HG03460 (cell line): ENCODE data around the gene GADD45GIP1.
"Not testable (repeated sequence)": the region's sequence is repeated elsewhere in the genome, so short reads cannot be mapped to it uniquely, and the experiment has no call there.

Source experiments
- ATAC-seq: cut with Tn5 transposase; IDR thresholded peaks from one replicate; pipeline ENCODE4 v1.9.1; 2021; ENCODE audit not compliant: unreplicated experiment

The GADD45GIP1 gene

DNA sequence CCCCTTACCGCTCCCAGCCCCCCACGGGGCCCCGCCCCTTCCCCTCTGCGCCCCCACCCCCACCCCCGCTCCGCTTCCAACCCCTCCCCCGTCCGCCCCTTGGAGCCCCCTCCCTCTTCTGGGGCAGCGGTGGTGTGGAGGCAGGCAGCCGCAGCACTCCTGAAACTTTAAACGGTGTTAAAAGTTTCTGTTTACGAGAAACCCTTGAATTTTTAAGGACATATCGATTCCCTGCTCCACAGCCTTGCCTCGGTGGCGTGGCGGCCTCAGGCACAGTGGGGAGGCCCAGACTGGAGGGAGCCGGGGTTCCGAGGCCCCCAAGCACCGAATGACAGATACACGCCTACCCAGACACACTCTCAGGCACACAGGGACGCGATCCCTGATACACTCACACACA lies 33.4 kb upstream of the GADD45GIP1 start:
- ATAC-seq, result no peak

DNA sequence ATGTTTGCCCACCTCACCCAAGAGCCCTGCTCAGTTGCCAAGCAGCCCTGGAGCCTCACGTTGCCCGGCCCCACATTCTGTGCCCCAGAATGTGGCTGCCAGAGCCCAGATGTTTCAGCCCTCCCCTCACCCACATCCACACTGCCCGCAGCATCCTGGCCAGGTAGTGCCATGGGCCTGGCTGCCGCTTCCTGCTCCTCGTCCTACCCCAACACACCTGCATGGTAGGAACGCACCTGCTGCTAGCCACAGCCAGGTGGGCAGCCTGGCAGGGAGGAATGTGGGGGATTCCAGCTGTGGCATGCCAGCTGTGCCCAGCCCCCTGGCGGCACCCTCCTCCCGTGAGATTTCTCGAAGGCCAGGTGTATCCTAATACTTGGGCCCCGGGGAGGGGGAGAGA lies 30.8 kb upstream of the GADD45GIP1 start:
- no peak for ATAC-seq

DNA sequence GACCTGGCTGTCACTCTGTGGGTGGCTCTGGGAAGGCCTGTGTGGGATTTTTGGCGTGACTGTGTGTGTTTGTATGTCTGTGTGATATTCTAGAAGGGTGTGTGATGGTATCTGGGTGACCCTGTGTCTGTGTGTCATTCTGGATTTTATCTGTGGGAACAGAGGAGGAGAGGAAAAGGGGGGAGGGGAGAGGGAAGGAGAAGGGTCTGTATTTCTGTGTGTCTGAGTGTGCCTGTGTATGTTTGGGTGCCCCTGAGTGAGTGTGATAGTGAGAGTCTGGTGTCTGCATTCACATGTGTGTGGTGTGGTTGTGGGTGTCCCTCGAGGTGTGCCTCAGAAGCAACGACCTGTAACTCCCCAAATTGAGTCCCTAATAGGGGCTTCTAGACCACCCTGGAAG lies 30.2 kb upstream of the GADD45GIP1 start:
- no peak for ATAC-seq

DNA sequence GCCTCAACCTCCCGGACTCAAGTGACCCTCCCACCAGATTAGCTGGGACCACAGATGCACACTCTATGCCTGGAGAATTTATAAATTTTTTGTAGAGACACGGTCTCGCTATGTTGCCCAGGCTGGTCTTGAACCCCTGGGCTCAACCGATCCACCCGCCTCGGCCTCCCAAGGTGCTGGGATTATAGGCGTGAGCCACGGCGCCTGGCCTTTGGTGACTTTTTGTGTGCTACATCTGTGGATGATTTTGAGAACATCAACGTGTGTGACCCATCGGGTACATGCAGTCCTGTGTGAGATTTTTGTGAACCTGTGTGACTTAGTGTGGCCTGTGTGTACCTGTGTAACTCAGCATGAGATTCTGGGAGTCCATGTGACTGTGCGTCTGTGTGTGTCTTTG lies 29.7 kb upstream of the GADD45GIP1 start:
- ATAC-seq, result no peak

DNA sequence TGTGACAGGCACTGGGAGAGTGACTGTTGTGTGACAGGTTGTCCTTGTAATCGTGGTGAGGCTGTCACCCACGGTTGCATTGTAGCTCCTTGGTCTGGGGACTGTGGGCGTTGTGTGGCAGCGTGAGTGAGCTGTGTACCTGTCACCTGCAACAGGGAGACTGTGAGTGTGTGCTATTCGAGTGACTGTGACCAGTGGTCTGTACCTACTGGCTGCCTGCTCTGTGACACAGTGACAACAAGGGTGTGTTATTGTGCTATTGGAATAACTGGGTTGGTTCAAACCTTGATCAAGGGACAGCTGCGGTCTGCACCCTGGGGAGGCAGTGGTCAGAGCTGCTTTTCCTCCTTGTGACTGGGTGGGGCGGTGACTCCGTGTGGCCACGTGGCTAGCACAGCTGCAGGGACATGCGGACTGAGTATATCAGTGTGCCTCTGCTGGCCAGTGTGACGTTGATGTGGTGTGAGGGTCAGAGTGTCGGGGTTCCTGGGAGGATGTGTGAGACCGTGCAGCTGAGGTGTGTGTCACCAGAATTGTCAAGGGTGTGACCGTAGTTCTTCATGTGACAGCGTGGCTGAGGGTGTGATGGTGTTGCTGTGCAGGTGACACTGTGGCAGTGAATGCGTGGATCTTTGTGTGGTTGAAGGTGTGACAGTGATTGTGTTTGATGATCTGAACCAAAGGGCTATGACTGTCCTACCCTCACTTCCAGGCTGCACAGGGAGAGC lies 28.2 kb upstream of the GADD45GIP1 start:
- no peak for ATAC-seq

DNA sequence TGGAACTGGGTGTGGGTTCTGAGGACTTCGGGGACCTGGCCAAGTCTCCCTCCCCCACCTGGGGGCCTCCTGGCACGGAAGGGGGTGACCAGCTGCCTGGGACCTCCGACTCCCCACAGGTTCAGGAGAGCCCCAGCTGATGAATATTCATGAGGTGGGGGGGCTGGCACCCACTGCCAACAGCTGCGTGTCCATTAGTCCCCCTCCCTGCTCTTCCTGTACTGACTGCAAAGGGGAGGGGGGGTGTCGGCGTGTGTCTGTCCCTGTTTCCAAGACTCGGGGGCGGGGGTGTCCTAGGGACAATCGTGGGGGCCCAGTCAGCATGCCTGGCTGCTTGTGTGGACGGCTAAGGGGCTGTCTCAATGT lies 27.6 kb upstream of the GADD45GIP1 start:
- ATAC-seq, result no peak

DNA sequence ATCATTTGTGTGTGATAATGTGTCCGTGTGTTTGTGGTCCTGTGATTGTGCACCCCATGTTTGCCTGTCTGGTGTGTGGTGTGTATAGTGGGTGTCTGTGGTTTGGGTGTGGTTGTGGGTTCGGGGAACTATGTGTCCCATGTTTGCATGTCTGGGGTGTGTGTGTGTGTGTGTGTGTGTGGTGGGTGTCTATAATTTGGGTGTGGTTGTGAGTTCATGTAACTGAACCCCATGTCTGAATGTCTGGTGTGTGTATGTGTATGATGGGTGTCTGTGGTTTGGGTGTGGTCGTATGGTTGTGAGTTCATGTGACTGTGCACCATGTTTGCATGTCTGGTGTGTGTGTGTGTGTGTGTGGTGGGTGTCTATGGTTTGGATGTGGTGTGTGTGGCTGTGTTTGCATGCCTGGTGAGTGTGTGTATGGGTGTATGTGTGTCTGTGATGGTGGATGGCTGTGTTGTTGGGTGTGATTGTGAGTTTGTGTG lies 27.2 kb upstream of the GADD45GIP1 start:
- ATAC-seq, result no peak

DNA sequence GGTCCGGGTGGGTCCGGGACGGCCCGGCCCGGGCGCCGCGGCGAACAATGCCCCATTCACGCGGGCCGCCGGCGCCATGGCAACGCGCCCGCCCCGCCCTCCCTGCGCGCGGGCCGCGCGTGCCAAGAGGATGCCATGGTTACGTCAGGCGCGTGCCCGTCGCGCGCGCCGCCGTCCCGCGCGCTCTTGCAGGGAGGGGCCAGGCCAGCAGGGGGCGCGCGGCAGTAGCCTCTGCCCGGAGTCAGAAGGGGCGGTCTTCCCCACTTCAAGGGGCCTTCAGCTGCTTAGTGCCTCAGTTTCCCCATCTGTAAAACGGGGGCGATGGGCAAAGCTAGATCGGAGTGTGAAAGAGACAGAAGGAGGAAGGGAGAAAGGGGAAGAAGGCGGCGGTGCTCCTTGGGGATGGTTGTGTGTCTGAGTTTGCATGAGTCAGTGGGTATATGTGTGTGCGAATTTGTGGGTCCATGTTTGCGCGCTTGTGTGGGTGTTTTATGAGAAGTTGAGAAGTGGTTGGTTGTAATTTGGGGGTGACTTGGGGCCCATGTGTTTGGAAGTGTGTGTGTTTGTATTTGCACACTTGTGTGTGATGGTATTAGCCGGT lies 26.6 kb upstream of the GADD45GIP1 start:
- ATAC-seq, result no peak

DNA sequence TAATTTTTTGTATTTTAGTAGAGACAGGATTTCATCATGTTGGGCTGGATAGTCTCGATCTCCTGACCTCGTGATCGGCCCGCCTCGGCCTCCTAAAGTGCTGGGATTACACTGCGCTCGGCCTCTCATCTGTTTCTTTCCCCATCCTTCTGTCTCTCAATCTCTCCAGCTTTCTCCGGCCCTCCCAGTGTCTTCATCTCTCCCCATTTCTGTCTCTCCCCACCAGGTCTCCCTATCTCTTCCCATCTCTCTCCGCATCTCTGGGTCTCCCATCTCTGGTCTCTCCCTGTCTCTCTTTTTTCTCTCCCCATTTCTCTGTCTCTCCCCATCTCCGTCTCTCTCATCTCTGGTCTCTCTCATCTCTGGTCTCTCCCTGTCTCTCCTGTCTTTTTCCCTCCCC lies 26.1 kb upstream of the GADD45GIP1 start:
- ATAC-seq, result no peak

DNA sequence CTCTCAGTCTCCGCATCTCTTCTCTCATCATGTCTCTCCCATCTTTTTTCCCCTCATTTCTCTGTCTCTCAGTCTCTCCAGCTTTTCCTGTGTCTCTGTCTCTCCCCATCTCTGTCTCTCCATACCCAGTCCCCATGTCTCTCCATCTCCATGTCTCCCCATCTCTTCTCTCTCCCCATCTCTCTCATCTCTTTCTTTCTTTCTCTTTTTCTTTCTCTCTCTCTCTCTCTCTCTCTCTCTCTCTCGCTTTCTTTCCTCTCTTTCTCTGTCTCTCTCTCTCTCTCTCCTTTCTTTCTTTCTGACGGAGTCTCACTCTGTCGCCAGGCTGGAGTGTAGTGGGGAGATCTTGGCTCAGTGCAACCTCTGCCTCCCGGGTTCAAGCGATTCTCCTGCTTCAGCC lies 25.6 kb upstream of the GADD45GIP1 start:
- ATAC-seq, result no peak

DNA sequence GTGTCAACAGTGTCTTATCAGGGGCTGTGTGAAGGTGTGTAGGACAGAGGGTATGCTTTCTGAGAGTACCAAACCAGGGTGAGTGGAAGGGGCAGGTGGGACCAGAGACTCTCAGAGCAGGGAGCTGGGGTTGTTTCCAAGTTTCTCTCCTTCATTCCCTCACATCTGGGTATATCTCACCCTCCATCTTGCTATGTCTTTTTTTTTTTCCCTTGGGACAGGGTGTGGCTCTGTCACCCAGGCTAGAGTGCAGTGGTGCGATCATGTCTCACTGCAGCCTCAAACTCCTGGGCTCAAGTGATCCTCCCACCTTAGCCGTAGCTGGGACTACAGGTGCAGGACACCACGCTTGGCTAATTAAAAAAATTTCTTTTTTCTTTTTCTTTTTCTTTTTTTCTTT lies 23.0 kb upstream of the GADD45GIP1 start:
- ATAC-seq, result no peak

DNA sequence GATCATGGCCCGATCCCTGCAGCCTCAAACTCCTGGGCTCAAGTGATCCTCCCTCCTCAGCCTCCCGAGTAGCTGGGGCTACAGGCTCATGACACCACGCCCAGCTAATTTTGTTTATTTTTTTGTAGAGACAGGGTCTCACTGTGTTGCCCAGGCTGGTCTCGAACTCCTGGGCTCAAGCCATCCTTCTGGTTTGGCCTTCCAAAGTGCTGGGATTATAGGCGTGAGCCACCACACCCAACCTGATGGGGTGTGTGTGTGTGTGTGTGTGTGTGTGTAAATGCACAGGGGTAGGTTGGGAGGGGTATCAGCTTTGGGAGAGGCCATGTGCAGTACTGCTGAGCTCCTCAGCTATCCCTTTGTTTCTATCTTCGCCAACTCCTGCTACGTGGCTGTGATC lies 19.1 kb upstream of the GADD45GIP1 start:
- ATAC-seq, result not testable (repeated sequence)

DNA sequence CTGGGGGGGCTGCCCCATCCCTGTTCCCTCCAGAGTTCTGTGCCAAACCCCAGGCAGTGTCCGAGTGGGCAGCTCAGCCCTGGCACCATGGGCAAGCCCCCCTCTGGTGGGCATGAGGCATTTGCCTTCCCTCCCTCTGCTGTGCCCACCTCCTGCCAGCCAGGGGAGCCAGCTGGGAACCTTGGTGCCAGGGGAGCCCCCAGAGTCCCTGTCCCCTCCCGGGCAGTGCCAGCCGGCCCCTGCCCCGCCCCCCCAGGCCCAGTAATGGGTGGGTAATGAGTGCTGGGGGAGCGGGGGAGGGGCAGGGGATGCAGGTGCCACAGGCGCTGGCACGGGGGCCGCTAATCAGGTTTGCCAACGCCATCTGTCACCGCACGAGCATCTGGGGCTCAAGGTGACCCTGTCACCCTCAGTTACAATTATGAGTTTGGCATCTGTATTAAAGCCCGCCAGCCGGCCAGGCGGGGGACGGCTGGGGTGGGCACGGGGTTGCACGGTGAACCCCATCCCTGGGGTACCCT lies 18.3 kb upstream of the GADD45GIP1 start:
- ATAC-seq, result no peak

DNA sequence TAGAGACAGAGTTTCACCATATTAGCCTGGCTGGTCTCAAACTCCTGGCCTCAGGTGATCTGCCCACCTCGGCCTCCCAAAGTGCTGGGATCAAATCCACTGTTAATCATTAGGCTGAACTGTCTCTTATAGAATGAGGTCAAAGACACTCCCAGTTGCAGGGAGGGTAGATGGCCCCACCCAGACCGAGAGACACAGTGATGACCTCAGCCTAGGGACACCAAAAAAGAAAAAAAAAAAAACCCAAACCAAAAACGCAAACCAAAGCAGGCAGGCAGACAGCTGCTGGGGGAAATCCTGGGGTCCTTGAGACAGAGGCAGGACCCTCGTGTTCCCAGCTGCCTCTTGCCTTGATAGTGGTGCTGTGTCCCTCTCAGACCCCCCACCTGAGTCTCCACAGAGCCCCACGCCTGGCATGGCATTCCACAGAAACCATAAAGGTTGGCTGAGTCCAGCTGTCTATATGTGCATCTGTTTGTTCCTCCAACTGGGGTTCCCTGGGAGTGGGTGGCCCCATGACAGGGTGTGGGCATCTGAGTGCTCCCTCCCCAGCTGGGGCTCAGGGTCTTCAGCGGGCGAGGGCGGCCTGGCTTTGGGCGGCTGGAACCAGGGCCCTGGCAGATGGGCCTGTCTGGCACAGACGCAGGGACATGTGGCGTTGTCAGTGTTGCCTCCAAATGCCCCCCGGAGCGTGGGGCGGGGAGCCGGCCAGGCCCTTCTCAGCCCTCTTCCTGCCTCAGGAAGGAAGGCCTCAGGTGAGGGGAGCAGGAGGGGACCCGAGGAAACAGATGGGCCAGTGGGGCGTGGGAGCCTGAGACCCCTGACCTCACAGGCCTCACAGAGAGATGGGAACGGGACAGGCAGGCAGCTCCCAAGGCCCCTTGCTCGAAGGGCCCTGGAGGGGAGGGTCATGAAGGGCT lies 17.5 kb upstream of the GADD45GIP1 start:
- ATAC-seq, result no peak

DNA sequence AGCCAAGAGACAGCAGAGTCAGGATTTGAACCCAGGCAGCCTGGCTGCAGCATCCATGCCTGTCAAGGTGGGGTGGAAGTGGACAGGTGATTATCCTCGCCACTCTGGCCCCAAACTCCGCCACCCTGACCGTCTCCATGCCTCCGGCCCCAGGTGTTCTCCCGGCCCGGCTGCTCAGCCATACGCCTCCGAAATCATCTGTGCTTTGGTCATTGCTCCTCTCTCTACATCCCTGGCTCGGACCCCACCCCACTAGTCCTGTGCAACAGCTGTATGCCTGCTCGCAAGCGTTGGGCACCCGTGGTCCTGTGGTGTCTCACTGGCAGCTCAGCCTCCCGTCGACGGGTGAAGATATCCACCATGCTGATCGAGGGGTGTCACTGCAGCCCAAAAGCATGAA lies 16.2 kb upstream of the GADD45GIP1 start:
- ATAC-seq, result no peak

DNA sequence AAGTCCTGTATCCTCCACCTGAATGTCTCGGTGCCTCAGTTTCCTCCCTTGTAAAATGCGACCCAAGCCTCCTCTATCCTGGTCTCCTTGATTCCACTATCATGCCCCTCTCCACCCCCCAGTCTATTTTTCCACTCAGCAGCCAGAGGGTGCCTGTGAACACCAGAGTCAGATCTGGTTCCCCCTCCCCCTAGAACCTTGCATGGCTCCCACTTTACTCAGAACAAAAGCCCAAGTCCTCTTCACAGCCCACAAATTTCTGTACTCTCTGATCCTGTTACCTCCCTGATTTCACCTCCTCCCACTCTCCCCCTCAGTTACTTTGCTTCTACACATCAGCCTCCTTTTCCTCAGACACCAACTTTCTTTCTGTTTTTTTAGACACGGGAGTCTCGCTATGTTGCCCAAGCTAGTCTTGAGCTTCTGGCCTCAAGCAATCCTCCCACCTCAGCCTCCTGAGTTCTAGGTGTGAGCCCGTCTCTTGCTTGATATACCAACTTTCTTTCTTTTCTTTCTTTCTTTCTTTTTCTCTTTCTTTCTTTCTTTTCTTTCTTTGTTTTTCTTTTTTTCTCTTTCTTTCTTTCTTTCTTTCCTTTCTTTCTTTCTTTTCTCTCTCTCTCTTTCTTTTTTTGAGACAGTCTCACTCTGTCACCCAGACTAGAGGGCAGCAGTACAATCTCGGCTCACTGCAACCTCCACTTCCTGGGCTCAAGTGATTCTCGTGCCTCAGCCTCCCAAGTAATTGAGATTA lies 13.2 kb upstream of the GADD45GIP1 start:
- ATAC-seq, result no peak

DNA sequence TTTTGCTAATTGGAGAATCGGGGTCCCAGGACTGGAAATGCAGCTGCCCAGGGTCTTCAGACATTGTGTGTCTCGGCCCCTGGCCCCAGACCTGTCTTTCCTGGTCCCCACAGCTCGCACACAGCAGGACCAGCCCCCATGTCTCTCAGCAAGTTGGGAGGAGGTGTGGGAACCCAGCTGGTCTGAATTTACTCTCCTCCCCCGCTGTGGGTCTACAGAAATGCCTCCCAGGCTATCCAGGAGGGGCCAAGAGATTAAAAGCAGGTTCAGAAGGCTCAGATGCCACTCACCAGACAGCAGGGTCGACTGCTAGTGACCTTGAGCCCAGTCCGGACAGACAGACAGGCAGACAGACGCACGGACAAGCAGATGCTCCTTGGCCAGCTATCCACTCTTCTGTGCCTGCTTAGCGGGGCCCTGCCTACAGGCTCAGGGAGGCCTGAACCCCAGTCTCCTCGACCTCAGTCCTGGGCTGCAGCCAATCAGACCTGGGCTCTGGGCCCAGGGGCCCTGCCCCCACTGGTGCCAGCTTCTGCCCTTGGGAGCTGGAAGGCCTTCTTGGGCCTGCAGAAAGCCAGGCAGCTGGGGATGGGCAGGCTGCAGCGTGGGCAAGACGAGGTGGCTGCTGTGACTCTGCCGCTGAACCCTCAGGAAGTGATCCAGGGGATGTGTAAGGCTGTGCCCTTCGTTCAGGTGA lies 12.4 kb upstream of the GADD45GIP1 start, which contains the start of gene DAND5:
DAND5 (plus strand) TSS at position 285 of the 697 bp plus-strand sequence; CDS start at position 370, 85 bp downstream.
- no peak for ATAC-seq

DNA sequence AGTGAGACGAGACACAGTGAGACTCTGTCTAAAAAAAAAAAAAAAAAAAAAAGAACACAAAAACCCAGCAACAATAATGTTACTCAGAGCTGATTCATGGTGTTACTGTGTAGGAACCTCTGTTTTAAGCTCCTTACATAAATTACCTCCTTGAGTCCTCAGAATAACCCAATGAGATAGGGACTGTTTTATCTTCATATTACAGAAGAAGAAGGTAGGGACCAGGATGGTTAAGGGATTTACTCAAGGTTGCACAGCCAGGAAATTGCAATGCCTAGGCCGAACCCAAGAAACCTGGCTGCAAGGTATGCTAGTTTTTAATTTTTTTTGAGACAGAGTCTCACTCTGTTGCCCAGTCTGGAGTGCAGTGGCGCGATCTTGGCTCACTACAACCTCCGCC lies 10.9 kb upstream of the GADD45GIP1 start:
- no peak for ATAC-seq

DNA sequence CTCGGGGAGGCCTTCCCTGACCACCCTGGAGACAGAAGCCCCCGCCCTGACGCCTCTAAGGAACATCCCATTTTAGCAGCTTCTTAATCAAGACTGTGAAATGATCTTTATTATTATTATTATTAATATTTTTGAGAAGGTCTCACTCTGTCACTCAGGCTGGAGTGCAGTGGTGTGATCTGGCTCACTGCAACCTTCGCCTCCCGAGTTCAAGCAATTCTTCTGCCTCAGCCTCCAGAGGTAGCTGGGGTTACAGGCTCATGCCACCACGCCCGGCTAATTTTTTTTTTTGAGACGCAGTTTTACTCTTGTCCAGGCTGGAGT lies 8.8 kb upstream of the GADD45GIP1 start:
- no peak for ATAC-seq
